ENCODE data around the gene RNF168.
"Not testable (repeated sequence)": the region's sequence is repeated elsewhere in the genome, so short reads cannot be mapped to it uniquely, and the experiment has no call there.

The RNF168 gene

GRCh38 chr3:196462680-196463477 is 40.7 kb downstream of the RNF168 start:
- DNase-seq, result not testable (repeated sequence)

DNA sequence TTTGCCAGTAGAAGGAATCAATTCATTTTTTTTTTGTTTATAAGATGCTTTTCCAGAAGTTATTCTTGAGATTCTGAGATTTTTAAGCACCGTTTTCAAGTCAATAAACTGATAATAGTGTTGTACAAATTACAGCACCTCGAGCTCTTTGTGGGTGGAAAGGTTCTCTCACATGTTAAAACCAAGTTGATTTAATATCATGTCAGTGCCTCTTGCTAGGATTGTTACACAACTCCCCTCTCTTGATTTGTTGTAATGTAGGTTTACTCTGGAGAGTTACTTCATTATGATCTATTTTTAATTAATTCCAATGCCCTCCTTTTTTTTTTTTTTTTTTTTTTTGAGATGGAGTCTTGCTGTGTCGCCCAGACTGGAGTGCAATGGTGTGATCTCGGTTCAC is 45.5 kb downstream of the RNF168 start:
- no peak for DNase-seq

DNA sequence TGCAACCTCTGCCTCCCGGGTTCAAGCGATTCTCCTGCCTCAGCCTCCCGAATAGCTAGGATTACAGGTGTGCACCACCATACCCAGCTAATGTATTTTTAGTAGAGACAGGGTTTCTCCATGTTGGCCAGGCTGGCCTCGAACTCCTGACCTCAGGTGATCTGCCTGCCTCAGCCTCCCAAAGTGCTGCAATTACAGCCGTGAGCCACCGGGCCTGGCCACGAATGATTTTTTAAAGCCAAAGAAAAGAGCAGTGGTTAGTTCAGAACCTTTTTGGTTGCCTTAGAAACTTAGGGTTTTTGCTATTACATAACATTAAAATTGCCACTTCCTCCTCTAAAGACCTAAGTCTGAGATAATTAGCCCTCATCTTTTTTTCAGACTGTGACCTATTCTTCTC is 46.1 kb downstream of the RNF168 start:
- not testable (repeated sequence) for DNase-seq

- no peak for DNase-seq
Observed at GRCh38 chr3:196454935-196455334, 48.6 kb downstream of the RNF168 start.

GRCh38 chr3:196445391-196445790 is 58.2 kb downstream of the RNF168 start:
- DNase-seq, result not testable (repeated sequence)

GRCh38 chr3:196444500-196444894 is 59.1 kb downstream of the RNF168 start:
- no peak for DNase-seq

- DNase-seq, result no peak
Observed at GRCh38 chr3:196440696-196441095, 62.9 kb downstream of the RNF168 start.

DNA sequence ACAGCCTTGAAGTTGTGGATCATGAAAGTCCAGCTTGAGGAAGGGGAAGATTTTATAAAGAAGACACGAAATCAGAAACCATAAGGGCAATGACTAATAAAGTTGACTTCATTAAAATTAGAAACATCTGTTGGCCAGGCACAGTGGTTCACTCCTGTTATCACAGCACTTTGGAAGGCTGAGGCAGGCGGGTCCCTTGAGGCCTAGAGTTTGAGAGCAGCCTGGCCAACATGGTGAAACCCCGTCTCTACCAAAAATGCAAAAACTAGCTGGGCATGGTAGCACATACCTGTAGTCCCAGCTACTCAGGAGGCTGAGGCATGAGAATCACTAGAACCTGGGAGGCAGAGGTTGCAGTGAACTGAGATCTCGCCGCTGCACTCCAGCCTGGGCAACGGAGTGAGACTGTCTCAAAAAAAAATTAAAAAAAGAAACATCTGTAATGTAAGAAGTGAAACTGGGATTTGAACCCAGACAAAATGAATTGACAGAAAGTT is 63.5 kb downstream of the RNF168 start:
- DNase-seq, result no peak

GRCh38 chr3:196432137-196432879 is 71.3 kb downstream of the RNF168 start, which contains the start of gene UBXN7:
Gene UBXN7 (minus strand): TSS chr3:196432427. CDS start chr3:196432399, 28 bp downstream.
- peak; percentile 95 for DNase-seq

- DNase-seq, result no peak
Observed at GRCh38 chr3:196431181-196432136, 72.1 kb downstream of the RNF168 start.

GRCh38 chr3:196428041-196428440 is 75.5 kb downstream of the RNF168 start:
- no peak for DNase-seq

DNA sequence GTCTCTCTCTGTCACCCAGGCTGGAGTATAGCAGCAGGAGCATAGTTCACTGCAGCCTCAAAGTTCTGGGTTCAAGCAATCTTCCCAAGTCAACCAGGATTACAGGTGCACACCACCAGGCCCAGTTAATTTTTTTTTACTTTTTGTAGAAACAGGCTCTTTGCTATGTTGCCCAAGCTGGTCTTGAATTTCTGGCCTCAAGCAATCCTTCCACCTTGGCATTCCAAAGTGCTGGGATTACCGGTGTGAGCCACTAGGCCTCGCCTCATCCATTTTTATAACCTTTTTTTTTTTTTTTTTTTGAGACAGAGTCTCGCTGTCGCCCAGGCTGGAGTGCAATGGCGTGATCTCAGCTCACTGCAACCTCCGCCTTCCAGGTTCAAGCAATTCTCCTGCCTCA is 79.1 kb downstream of the RNF168 start:
- DNase-seq, result not testable (repeated sequence)

- no peak for DNase-seq
Observed at GRCh38 chr3:196423044-196423781, 80.4 kb downstream of the RNF168 start.

DNA sequence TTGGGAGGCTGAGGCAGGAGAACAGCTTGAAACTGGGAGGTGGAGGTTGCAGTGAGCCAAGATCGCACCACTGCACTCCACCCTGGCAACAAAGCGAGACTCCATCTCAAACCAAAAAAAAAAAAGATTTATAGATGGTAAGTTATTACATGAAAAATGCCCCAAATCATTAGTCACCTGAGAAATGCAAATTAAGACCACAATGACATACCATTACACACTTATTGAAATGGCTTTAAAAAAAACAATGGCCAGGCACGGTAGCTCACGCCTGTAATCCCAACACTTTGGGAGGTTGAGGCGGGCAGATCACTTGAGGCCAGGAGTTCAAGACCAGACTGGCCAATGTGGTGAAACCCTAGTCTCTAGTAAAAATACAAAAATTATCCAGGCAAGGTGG is 81.9 kb downstream of the RNF168 start:
- not testable (repeated sequence) for DNase-seq

GRCh38 chr3:196419386-196419785 is 84.2 kb downstream of the RNF168 start:
- DNase-seq, result no peak
